Measurements from ENCODE around the gene TCF21. TPM values are rescaled to one million over a fixed set of nuclear protein-coding genes. Genes with fewer than 3 reads are reported as not detected.

Gene TCF21
- total and polyA plus RNA-seq, 8 donors: 0.08 to 2.3 (median 0.65) TPM

DNA sequence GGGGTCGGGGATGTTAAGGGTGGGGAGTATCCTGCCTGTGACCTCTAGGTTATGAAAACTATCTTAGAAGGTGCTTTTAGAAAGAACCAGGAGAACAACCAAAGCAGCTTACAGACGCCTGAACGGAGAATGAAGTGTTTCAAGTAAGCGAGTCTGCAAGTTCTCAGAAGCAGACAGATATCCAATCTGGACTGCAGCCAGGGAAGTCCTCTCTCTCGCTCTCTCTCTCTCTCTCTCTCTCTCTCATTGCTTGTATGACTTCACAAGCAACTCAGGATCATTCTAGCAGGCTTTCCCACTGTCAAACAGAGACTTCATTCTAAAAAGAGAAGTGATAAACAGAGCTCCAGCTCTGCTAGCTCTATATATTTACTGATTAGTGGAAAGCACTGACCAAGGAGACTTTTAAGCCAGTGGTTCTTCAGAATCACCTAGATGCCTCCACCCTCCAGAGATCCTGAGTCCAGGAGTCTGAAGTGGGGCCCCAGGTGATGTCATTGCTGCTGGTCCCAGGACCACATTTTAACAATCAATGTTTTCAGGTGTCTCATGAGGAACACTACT is 6.0 kb downstream of the TCF21 start:
- FAIRE-seq: no peak
- DNase-seq: no peak
- TF ChIP-seq, protein P1, sequence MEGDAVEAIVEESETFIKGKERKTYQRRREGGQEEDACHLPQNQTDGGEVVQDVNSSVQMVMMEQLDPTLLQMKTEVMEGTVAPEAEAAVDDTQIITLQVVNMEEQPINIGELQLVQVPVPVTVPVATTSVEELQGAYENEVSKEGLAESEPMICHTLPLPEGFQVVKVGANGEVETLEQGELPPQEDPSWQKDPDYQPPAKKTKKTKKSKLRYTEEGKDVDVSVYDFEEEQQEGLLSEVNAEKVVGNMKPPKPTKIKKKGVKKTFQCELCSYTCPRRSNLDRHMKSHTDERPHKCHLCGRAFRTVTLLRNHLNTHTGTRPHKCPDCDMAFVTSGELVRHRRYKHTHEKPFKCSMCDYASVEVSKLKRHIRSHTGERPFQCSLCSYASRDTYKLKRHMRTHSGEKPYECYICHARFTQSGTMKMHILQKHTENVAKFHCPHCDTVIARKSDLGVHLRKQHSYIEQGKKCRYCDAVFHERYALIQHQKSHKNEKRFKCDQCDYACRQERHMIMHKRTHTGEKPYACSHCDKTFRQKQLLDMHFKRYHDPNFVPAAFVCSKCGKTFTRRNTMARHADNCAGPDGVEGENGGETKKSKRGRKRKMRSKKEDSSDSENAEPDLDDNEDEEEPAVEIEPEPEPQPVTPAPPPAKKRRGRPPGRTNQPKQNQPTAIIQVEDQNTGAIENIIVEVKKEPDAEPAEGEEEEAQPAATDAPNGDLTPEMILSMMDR (IDR thresholded peaks at IDR 0.05): no peak
- H3K4me3 ChIP-seq: no peak overlapping the region
- no peaks in the 10 kb centered on the region for H3K9me3 ChIP-seq
- no peaks in the 10 kb centered on the region for H3K36me3 ChIP-seq
- H3K27ac ChIP-seq: no peak overlapping the region
- intact Hi-C loops (cut with DNase I): no loop called here
- H3K27me3 ChIP-seq: peaks cover 0 to 55% (median 18%) of the 10 kb centered on the region in 4 donors
- peak in 3 of 4 donors; percentile 7 to 14 (median 12) for ATAC-seq
- H3K4me1 ChIP-seq: peaks cover 7 to 9% (median 8%) of the 10 kb centered on the region in 3 donors
- WGBS, 2 donors: 6 to 9% methylated on average over 5 of the region's 5 CpGs

DNA sequence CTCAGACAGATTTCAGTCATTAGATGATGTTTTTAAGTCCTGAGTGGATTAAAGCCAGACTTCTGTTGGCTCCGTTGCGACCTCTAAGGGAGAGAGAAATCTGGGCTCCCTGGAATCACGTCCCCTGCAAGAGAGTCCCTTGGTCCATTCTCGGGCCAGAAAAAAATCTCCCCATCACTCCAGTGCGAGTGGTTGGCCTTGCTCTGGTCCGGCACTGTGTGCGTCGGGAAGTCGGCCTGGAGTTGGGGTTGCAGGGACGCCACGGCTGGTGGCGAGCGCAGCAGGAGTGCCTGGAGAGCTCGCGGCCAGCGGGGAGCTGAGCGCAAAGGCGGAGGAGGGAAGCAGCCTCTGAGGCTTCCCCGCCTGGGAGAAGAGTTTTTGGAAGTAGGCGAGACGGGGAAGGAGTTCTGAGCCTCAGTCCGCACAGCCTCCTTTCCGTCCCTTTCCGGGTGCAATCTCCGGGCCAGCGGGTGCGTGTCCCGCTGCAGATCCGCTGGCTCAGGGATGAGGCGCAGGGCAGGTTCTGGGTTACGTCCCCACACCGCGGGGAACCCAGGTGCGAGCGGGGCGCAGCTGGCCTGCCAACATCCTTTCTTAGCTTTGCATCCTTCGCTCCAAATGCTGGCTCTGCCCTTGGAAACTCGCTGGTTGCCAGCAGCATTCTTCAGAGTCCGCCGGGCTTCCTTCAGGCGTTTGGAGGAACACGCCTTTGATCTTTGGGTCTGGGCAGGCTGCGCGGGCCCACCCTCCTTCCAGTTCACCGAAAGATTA is 6.8 kb downstream of the TCF21 start:
- FAIRE-seq (no peak), DNase-seq (peak in 2 of 6 donors; percentile 40 to 57), ATAC-seq (peak in 3 of 4 donors; percentile 44 to 54 (median 46))
- no peaks in the 10 kb centered on the region for H3K36me3 ChIP-seq
- intact Hi-C loops (cut with DNase I): no loop called here
- no peaks in the 10 kb centered on the region for H3K9me3 ChIP-seq
- 3 to 4% methylated on average over 45 of the region's 45 CpGs for WGBS, 2 donors
- H3K27ac ChIP-seq: no peak overlapping the region
- peaks cover 0 to 46% (median 15%) of the 10 kb centered on the region in 4 donors for H3K27me3 ChIP-seq
- TF ChIP-seq, protein P1 (IDR thresholded peaks at IDR 0.05): no peak
- H3K4me1 ChIP-seq: peaks cover 4 to 6% (median 5%) of the 10 kb centered on the region in 3 donors
- no peak overlapping the region for H3K4me3 ChIP-seq

DNA sequence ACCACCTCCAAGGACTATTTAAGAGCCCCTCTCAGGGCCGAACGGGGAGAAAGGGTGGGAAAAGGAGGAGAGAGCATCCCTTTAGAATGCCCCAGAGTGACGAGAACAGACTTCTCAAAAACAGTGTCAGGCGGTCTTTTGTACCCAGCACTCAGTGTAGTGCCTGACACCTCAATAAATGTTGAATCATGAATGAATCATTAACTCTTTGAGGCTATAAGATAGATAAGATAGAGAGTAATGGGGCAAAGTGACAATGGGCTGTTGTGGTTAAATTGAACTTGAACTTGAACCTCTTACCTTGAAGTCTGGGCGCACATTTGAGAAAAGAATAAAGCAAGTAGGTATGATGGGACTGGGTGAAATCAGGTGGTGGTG is 7.4 kb downstream of the TCF21 start:
- TF ChIP-seq, protein P1 (IDR thresholded peaks at IDR 0.05): no peak
- H3K27me3 ChIP-seq: peaks cover 0 to 40% (median 14%) of the 10 kb centered on the region in 4 donors
- no peaks in the 10 kb centered on the region for H3K36me3 ChIP-seq
- peaks cover 0 to 1% (median 0%) of the 10 kb centered on the region in 3 donors for H3K4me1 ChIP-seq
- intact Hi-C loops (cut with DNase I): no loop called here
- no peak overlapping the region for H3K4me3 ChIP-seq
- DNase-seq (no peak), FAIRE-seq (no peak), ATAC-seq (no peak)
- no peak overlapping the region for H3K27ac ChIP-seq
- WGBS, 2 donors: 7 to 11% methylated on average over 5 of the region's 5 CpGs
- no peaks in the 10 kb centered on the region for H3K9me3 ChIP-seq

DNA sequence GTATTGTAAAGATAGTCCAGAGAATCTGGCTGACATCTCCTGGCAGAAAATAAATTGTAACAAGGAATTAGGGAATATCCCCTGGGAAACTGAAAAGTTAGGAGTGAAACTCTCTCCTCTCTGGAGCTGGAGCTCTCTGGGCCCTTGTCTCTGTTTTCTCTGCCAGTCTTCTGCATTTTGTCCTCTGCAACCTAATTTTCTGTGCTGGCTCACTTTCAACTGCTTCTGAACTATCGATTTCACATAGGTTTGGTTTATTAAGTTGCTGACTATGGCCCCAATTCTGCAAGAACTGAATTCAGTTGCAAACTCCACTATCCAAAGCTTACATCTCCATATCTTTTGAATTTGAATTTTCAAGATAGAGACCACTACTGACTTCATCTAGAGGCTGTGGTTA is 9.3 kb downstream of the TCF21 start:
- no peaks in the 10 kb centered on the region for H3K4me1 ChIP-seq
- peaks cover 0 to 25% (median 7%) of the 10 kb centered on the region in 4 donors for H3K27me3 ChIP-seq
- no peak overlapping the region for H3K4me3 ChIP-seq
- H3K9me3 ChIP-seq: no peaks in the 10 kb centered on the region
- DNase-seq (no peak), ATAC-seq (no peak), FAIRE-seq (no peak)
- H3K27ac ChIP-seq: no peak overlapping the region
- 51 to 58% methylated on average over 1 of the region's 1 CpG for WGBS, 2 donors
- TF ChIP-seq, protein P1 (IDR thresholded peaks at IDR 0.05): no peak
- no peaks in the 10 kb centered on the region for H3K36me3 ChIP-seq
- intact Hi-C loops (cut with DNase I): no loop called here

DNA sequence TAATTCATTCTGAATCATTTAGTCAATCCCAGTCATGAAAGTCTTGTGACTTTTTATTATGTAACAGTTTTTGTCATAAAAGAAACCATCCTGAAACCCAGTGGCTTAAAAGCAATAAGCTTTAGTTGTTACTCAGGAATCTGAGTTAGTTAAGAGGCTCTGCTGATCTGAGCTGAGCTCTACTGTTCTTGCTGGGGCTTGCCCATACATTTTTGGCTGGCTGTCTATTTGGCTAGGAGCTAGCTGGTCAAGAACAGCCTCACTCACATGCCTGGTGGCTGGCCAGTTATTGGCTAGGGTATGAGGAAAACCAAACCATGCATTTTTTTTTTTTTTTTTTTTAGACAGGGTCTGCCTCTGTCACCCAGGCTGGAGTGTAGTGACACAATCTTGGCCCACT is 10.6 kb downstream of the TCF21 start:
- FAIRE-seq (no peak), DNase-seq (no peak), ATAC-seq (no peak)
- no peak overlapping the region for H3K4me3 ChIP-seq
- no peaks in the 10 kb centered on the region for H3K4me1 ChIP-seq
- intact Hi-C loops (cut with DNase I): no loop called here
- TF ChIP-seq, protein P1 (IDR thresholded peaks at IDR 0.05): no peak
- no peak overlapping the region for H3K27ac ChIP-seq
- H3K27me3 ChIP-seq: peaks cover 0 to 19% (median 4%) of the 10 kb centered on the region in 4 donors
- no peaks in the 10 kb centered on the region for H3K9me3 ChIP-seq
- no peaks in the 10 kb centered on the region for H3K36me3 ChIP-seq

Measured in pancreas (tissue), 10 donors.